ENCODE results near the gene B3GAT3. TPM values are rescaled to one million over a fixed set of nuclear protein-coding genes. Genes with fewer than 3 reads are reported as not detected.
A peak's percentile ranks its signal among the peaks of the same experiment; 100 is the strongest.

Gene B3GAT3
- total and polyA plus RNA-seq, 9 donors = 18.7 to 27.2 (median 22.6) TPM

DNA sequence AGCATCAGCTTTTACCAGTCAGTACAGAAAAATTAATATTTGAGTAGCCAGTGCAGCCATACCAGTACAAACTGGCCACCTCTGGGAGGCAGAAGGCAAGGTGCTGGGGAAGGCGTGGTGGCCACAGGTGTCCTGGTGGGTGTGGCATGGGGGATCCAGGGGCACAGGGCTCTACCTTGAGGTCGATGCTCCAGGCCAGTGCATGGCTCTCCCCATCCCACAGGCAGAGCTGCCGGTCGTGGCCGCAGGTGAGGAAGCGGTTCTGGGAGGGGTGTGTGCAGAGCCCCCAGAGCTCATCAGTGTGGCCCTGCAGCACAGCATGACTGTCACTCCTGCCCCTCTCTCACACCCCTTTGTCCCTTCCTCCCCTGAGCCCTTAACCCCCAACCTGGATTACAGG lies 16.3 kb downstream of the B3GAT3 start:
- Histone ChIP-seq H3K27ac (ENCODE audit: low read length) (no peak overlapping the region), H3K9me3 (replicated peaks; ENCODE audit: control insufficient read depth, low read depth, low read length) (no peaks in the 10 kb centered on the region), H3K27me3 (ENCODE audit: control insufficient read depth, insufficient read depth, low read length) (no peaks in the 10 kb centered on the region), H3K4me1 (ENCODE audit: control insufficient read depth, insufficient read depth, low read length) (peaks cover 21% of the 10 kb centered on the region), H3K4me3 (ENCODE audit: low read length) (no peak overlapping the region), H3K36me3 (ENCODE audit: control insufficient read depth, insufficient read depth, low read length) (peaks cover 50% of the 10 kb centered on the region)
- DNase-seq = no peak
- 80% methylated on average over 6 of the region's 6 CpGs for WGBS (ENCODE audit: insufficient coverage)

DNA sequence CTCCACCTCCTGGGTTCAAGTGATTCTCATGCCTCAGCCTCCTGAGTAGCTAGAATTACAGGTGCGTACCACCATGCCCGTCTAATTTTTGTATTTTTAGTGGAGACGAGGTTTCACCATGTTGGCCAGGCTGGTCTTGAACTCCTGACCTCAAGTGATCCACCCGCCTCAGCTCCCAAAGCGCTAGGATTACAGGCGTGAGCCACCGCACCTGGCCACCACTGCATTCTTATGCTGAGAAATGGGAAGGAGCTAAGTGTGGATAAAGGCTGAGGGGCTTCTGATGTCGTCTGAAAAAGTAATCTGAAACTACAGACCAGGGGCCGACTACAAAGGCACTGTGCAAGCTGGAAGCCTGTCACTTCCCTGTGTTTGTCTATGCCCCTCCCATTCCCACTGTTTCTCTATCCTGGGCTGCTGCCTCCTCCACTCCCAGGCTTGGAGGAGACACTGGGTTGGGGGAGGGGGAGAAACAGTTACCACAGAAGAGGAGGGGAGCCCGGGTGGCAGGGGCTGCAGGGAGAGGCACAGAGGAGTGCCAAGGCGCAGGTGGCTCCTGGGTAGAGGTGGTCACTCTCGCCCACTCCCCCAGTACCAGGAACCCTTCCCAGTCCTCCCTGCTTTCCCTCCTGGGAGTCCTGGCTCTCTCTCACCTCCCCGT lies 17.2 kb downstream of the B3GAT3 start:
- Histone ChIP-seq H3K27me3 (ENCODE audit: control insufficient read depth, insufficient read depth, low read length) (no peaks in the 10 kb centered on the region), H3K4me1 (ENCODE audit: control insufficient read depth, insufficient read depth, low read length) (peaks cover 27% of the 10 kb centered on the region), H3K27ac (ENCODE audit: low read length) (no peak overlapping the region), H3K9me3 (replicated peaks; ENCODE audit: control insufficient read depth, low read depth, low read length) (no peaks in the 10 kb centered on the region), H3K4me3 (ENCODE audit: low read length) (no peak overlapping the region), H3K36me3 (ENCODE audit: control insufficient read depth, insufficient read depth, low read length) (peaks cover 46% of the 10 kb centered on the region)
- peak; percentile 37 for DNase-seq
- 85% methylated on average over 5 of the region's 13 CpGs for WGBS (ENCODE audit: insufficient coverage)

DNA sequence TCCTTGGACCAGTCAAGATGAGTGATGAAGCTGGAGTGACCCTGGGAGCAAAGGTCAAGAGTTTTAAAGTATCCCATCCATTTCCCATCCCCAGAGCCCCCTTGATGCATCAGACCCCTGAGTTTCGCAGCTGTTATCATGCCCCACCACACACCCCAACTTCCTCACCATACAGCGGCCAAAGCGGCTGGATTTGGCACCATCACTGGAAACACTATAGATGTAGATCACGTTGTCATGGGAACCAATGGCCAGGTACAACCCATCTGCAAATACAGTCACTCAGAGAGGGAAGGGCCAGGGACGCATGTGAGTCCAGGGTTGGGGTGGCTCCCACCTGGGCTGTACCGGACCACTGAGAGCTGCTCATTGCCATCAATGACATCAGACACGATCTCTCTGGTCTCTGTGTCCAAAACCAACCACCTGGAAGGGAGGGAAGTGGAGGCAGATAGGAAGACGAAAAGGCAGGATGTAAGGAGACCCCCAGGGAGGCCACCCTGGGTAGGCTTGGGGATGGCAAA lies 17.9 kb downstream of the B3GAT3 start:
- DNase-seq = peak; percentile 56
- Histone ChIP-seq H3K4me3 (ENCODE audit: low read length) (no peak overlapping the region), H3K4me1 (ENCODE audit: control insufficient read depth, insufficient read depth, low read length) (peaks cover 34% of the 10 kb centered on the region), H3K27me3 (ENCODE audit: control insufficient read depth, insufficient read depth, low read length) (no peaks in the 10 kb centered on the region), H3K27ac (ENCODE audit: low read length) (no peak overlapping the region), H3K36me3 (ENCODE audit: control insufficient read depth, insufficient read depth, low read length) (peaks cover 40% of the 10 kb centered on the region), H3K9me3 (replicated peaks; ENCODE audit: control insufficient read depth, low read depth, low read length) (no peaks in the 10 kb centered on the region)
- 96% methylated on average over 3 of the region's 8 CpGs for WGBS (ENCODE audit: insufficient coverage)

DNA sequence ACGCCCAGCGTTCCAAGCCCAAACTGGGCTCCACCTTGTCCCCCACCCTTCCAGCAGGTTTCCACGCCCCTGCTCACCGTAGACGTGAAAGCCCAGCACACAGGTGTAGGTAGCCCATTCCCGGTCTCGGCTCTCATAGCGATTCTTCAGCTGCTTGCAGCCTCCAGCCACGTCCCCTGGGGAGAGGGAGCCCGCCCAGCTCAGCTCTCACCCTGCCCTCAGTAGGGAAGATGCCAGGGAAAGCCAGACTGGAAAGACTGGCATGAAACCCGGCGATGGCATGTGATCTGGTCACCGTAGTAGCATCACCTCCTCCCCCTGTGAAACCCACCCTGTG lies 18.7 kb downstream of the B3GAT3 start:
- H3K9me3 ChIP-seq (replicated peaks; ENCODE audit: control insufficient read depth, low read depth, low read length) = no peaks in the 10 kb centered on the region
- H3K4me1 ChIP-seq (ENCODE audit: control insufficient read depth, insufficient read depth, low read length) = peaks cover 35% of the 10 kb centered on the region
- no peaks in the 10 kb centered on the region for H3K27me3 ChIP-seq (ENCODE audit: control insufficient read depth, insufficient read depth, low read length)
- DNase-seq = peak; percentile 43
- no peak overlapping the region for H3K27ac ChIP-seq (ENCODE audit: low read length)
- 30% methylated on average over 13 of the region's 13 CpGs for WGBS (ENCODE audit: insufficient coverage)
- peaks cover 40% of the 10 kb centered on the region for H3K36me3 ChIP-seq (ENCODE audit: control insufficient read depth, insufficient read depth, low read length)
- H3K4me3 ChIP-seq (ENCODE audit: low read length) = peak overlapping the region; percentile 97

DNA sequence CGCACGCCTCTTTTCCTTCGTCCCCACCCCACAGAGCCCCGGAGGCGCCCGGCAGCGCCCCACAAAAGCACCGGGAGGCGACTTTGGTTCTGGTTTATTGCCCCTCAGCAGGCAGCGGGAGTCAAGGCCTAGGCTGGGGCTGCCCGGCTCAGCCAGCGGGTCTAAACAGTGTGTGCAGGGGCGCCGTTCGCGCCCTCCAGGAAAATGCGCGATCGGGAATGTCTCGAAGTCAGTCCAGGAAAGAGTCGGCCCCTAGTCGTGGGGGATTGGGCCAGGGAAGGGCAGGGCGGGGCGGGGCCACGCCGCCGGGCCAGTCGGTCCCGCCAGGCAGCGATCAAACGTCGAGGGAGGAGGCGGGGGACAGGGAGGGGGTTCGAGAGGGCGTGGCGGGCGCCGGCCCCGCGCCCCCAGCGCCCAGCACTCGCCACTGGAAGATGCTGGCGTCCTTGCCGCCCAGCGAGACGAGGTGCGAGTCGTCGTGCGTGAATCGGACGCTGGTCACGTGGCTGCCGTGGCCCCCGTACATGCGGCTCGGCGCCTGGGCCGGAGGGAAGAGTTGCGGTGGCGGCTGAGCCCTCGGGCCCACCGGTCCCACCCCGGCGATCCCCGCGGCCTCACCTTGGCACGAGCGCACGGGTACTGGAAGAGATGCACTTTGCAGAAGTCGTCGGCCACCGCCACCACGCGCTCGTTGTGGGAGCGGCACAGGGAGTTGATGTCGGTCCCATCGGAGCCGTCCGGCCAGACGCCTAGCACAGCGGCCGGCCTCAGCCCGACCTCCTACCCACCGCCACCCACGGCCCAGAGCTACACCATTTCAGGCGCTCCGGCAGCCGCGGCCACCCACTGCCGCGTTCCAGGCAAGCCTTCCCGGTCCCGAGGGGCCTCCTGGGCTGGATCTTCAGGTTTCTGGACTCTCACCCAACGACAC lies 19.4 kb downstream of the B3GAT3 start:
- Histone ChIP-seq H3K4me3 (ENCODE audit: low read length) (peak overlapping the region; percentile 97), H3K27ac (ENCODE audit: low read length) (peak overlapping the region; percentile 89), H3K27me3 (ENCODE audit: control insufficient read depth, insufficient read depth, low read length) (no peaks in the 10 kb centered on the region), H3K4me1 (ENCODE audit: control insufficient read depth, insufficient read depth, low read length) (peaks cover 35% of the 10 kb centered on the region), H3K9me3 (replicated peaks; ENCODE audit: control insufficient read depth, low read depth, low read length) (no peaks in the 10 kb centered on the region), H3K36me3 (ENCODE audit: control insufficient read depth, insufficient read depth, low read length) (peaks cover 40% of the 10 kb centered on the region)
- WGBS (ENCODE audit: insufficient coverage) = 5% methylated on average over 96 of the region's 96 CpGs
- peak; percentile 92 for DNase-seq

DNA sequence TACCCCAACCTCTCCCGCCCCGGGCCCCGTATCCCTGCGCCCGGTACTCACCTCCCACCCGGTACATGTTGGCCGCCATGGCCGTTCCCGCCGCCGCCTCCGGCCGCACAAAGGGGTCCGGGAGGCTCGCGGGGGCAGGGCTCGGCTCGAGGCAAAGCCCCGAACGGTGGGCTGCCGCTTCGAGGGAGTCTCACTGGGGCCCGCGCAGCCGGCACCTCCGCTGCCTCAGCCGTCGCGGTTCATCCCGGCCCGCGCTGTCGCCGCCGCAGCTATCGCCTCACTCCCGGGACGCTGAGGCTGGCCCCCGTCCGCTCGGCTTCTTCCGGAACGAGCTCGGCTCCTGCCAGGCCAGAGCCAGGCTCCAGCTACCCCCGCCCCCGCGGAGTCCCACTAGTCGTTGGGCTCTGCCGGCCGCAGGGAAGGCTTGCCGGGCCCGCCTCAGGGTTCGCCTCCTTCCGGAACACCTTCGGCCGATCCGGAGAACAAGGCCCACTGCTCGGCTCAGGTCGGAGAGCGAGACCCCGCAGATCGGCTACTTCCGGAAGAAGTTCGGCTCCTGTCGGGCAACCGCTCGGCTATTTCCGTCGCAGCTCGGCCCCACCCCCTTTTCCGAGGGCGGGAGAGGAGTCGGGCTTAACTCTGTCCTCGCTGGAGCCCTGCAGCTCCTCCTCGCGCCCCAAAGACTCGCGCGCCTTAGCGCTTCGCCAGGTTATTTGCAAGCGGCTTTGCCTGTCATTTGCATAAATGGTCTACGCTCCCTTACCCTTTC lies 20.2 kb downstream of the B3GAT3 start, which contains the start of gene MTA2:
Gene MTA2, minus strand, starts transcription at position 494 of the 769 bp plus-strand sequence. Its CDS starts 415 bp downstream, at position 79.
- Histone ChIP-seq H3K36me3 (ENCODE audit: control insufficient read depth, insufficient read depth, low read length) (peaks cover 41% of the 10 kb centered on the region), H3K4me3 (ENCODE audit: low read length) (peak within 1 kb of the TSS; percentile 97), H3K27me3 (ENCODE audit: control insufficient read depth, insufficient read depth, low read length) (no peaks in the 10 kb centered on the region), H3K4me1 (ENCODE audit: control insufficient read depth, insufficient read depth, low read length) (peaks cover 35% of the 10 kb centered on the region), H3K9me3 (replicated peaks; ENCODE audit: control insufficient read depth, low read depth, low read length) (no peaks in the 10 kb centered on the region), H3K27ac (ENCODE audit: low read length) (peak within 1 kb of the TSS; percentile 94)
- peak; percentile 99 for DNase-seq
- under 1% methylated on average over 82 of the region's 83 CpGs for WGBS (ENCODE audit: insufficient coverage)

DNA sequence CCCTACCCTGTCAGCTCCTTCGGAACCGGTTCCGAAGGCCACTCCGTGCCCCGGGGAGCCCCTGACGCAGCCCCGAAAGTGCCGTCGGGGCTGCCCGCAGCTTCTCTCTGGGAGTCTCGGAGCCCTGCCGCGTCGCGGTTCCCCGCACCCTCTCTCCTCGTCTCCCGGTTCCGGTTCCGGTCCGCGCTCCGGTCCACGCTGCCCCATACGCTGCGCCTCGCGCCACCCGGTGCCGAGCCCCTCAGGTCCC lies 20.7 kb downstream of the B3GAT3 start:
- no peak for DNase-seq
- 0% methylated on average over 30 of the region's 30 CpGs for WGBS (ENCODE audit: insufficient coverage)
- Histone ChIP-seq H3K27me3 (ENCODE audit: control insufficient read depth, insufficient read depth, low read length) (no peaks in the 10 kb centered on the region), H3K9me3 (replicated peaks; ENCODE audit: control insufficient read depth, low read depth, low read length) (no peaks in the 10 kb centered on the region), H3K27ac (ENCODE audit: low read length) (peak overlapping the region; percentile 94), H3K4me3 (ENCODE audit: low read length) (peak overlapping the region; percentile 97), H3K36me3 (ENCODE audit: control insufficient read depth, insufficient read depth, low read length) (peaks cover 44% of the 10 kb centered on the region), H3K4me1 (ENCODE audit: control insufficient read depth, insufficient read depth, low read length) (peaks cover 35% of the 10 kb centered on the region)

DNA sequence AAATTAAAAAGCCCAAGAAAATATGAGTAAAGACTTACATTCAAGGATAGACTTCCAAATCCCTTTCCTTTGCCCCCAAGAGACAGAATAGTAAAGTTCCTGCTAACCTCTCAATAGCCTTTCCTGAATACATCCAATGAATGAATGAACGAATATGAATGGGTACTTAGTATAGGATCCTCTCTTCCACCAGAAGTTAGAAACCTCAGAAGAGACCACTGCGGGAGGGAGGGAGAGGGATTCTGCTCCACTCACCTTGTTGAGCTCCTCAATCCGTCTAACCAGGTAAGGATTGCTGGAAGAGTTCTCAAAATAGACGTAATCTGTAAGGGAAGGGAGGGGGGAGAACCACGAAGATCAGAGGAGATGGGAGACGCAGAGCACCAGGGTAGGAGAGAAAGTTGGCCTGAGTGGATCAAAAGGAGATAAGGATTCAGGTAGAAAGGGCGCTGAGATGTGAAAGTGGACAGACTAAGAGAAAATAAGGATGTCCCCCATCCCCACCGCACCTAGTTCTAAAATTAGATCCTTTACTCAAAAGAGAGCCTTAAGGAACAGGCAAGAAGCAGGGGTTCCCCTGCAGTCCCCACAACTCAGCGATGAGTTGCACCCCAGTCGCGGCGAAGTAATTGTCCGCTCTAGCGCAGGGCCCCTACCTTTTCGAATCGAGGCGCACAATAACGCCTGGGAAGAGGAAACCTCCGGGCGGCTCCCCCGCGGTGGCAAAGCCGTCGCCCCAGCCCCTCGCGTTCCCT lies 21.2 kb downstream of the B3GAT3 start:
- no peaks in the 10 kb centered on the region for H3K27me3 ChIP-seq (ENCODE audit: control insufficient read depth, insufficient read depth, low read length)
- H3K27ac ChIP-seq (ENCODE audit: low read length) = peak overlapping the region; percentile 94
- H3K36me3 ChIP-seq (ENCODE audit: control insufficient read depth, insufficient read depth, low read length) = peaks cover 45% of the 10 kb centered on the region
- H3K4me1 ChIP-seq (ENCODE audit: control insufficient read depth, insufficient read depth, low read length) = peaks cover 35% of the 10 kb centered on the region
- DNase-seq = no peak
- H3K9me3 ChIP-seq (replicated peaks; ENCODE audit: control insufficient read depth, low read depth, low read length) = no peaks in the 10 kb centered on the region
- peak overlapping the region; percentile 97 for H3K4me3 ChIP-seq (ENCODE audit: low read length)
- WGBS (ENCODE audit: insufficient coverage) = 0% methylated on average over 22 of the region's 26 CpGs

DNA sequence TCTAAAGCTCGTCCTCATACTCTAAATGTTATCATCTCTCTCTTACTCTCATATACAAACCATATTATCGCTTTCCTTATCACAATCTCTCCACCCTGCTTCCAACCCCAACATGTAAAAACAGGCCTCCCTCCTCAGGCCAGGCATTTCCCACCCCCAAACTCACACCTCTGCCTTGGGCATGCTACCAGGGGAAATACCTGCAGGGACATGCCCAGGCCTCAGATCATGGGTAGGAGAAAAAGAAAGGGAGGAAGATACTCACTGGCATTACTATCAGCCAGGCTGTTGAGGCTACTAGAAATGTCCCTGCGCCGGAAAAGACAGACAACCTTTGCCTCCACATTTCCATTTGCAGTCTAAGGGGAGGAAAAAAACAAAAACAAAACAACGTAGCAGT lies 21.9 kb downstream of the B3GAT3 start:
- WGBS (ENCODE audit: insufficient coverage) = 42% methylated on average over 2 of the region's 5 CpGs
- Histone ChIP-seq H3K4me1 (ENCODE audit: control insufficient read depth, insufficient read depth, low read length) (peaks cover 35% of the 10 kb centered on the region), H3K27me3 (ENCODE audit: control insufficient read depth, insufficient read depth, low read length) (no peaks in the 10 kb centered on the region), H3K36me3 (ENCODE audit: control insufficient read depth, insufficient read depth, low read length) (peaks cover 45% of the 10 kb centered on the region), H3K27ac (ENCODE audit: low read length) (peak overlapping the region; percentile 66), H3K4me3 (ENCODE audit: low read length) (peak overlapping the region; percentile 97), H3K9me3 (replicated peaks; ENCODE audit: control insufficient read depth, low read depth, low read length) (no peaks in the 10 kb centered on the region)
- DNase-seq = no peak
